Heart left ventricle (tissue), 16 donors: ENCODE data around the gene PPEF2. TPM values are rescaled to one million over a fixed set of nuclear protein-coding genes. Genes with fewer than 3 reads are reported as not detected.
A peak's percentile ranks its signal among the peaks of the same experiment; 100 is the strongest.

Experiments
- ATAC-seq, 4 donors: fragments of 200-7000 bp; cut with Tn5 transposase; one replicate each; pipeline ENCODE4 v1.9.1; 2020 to 2022; ENCODE audit warnings: moderate library complexity in 4 of 4, mild to moderate bottlenecking in 3 of 4, moderate number of reproducible peaks in 1 of 4
- DNase-seq, 5 donors: peaks; one replicate each; pipeline ENCODE4 v3.0.0-alpha.2; 2020
- H3K27ac ChIP-seq, 12 donors: fragments of 200-600 bp; sonication (generic) in 4 of 12; one replicate each; pipeline versions ENCODE4 v1.5.0 to v1.8.0; 2016 to 2022; ENCODE audit warnings: mild to moderate bottlenecking in 2 of 12
- H3K27me3 ChIP-seq, 9 donors: fragments of 200-600 bp; sonication (generic) in 2 of 9; one replicate each; pipeline versions ENCODE4 v1.5.1 to v1.8.0; 2016 to 2022; ENCODE audit warnings: mild to moderate bottlenecking in 3 of 9
- H3K36me3 ChIP-seq, 9 donors: fragments of 200-600 bp; sonication (generic) in 2 of 9; one replicate each; pipeline versions ENCODE4 v1.5.0 to v1.8.0; 2018 to 2022; ENCODE audit warnings: mild to moderate bottlenecking in 2 of 9
- H3K4me1 ChIP-seq, 12 donors: fragments of 200-600 bp; sonication (generic) in 4 of 12; one replicate each; pipeline versions ENCODE4 v1.5.0 to v1.8.0; 2016 to 2022; ENCODE audit warnings: mild to moderate bottlenecking in 3 of 12
- H3K4me3 ChIP-seq, 12 donors: fragments of 200-600 bp; sonication (generic) in 4 of 12; one replicate each; pipeline versions ENCODE4 v1.5.0 to v1.8.0; 2017 to 2022; ENCODE audit warnings: mild to moderate bottlenecking in 9 of 12, moderate library complexity in 4 of 12
- H3K9me3 ChIP-seq, 12 donors: fragments of 200-600 bp; sonication (generic) in 4 of 12; one replicate each; pipeline versions ENCODE4 v1.5.0 to v1.8.0; 2016 to 2022; ENCODE audit warnings: mild to moderate bottlenecking in 1 of 12
- POLR2A ChIP-seq, 2 donors: fragments of 450-650 bp; IDR thresholded peaks; one replicate each; pipeline ENCODE4 v1.6.1; 2017; ENCODE audit warnings: antibody characterized with exemption in 2 of 2, mild to moderate bottlenecking in 2 of 2, moderate library complexity in 2 of 2
- WGBS, 4 donors: extraction: QIAGEN DNeasy Blood & Tissue Kit in 2 of 4; methylation state at CpG; one replicate each; pipeline versions ENCODE4 v1.1.5 to v1.1.7; 2013 to 2018; 5-methylcytosine and 5-hydroxymethylcytosine counted together
- intact Hi-C, 10 donors: fragments of 100-400 bp; cut with DNase I; formaldehyde crosslinking; loops; one replicate each; pipeline versions ENCODE4 v1.11.1 to v1.14.2; 2022
- polyA plus RNA-seq, 2 donors: library from polyadenylated mRNA; stranded (reverse); fragments of 200-250 nt; gene quantifications; one replicate each; pipeline ENCODE4 v1.2.3, GENCODE V29; 2013
- total RNA-seq, 9 donors: library from RNA; depleted of rRNA in 2 of 9; stranded (reverse); fragments of >200 nt in 2 of 9; fragmentation: NEBNext Ultra II Directional in 3 of 9; extraction: Animal tissue kit (Norgen Biotek cat#: 25700) in 3 of 9; gene quantifications; one replicate each; pipeline versions ENCODE4 v1.1.0 to v1.2.4, GENCODE V29; 2016 to 2023
- TF ChIP-seq, protein P1 (sequence below), 12 donors: fragments of 200-600 bp; sonication (generic) in 4 of 12; IDR thresholded peaks; one replicate each; pipeline versions ENCODE4 v1.5.0 to v1.8.0; 2018 to 2022; ENCODE audit warnings: antibody characterized with exemption in 12 of 12, mild to moderate bottlenecking in 5 of 12
- donor health status: ischemic (EF 13 %, LVEDD 7.1; RV severe dilation, severe dysfunction).
- donor health status: healthy with polysubstance abuse.
- donor health status: DM: no; HTN: yes; CAD: no.
- donor health status: DM: no; HTN: no; CAD: no.
- donor health status: ischemic (EF 25% LVEDD 6.9; RV normal size, moderate dysfunction).
- donor health status: ischemic (EF 25% LVEDD 5.7; RV mildly dilated, moderate dysfunction).
- donor health status: healthy.
- donor health status: DM: yes; HTN: yes; CAD: no.
- donor health status: ischemic (EF 35%, LVEDD 5.7; RV mildly dilated, moderate dysfunction).
- donor health status: nonischemic (EF 11% LVEDD 7.7; RV severe dilation, severe dysfunction).
- donor health status: DM: yes; HTN: yes; CAD: no.
- donor health status: PGD.
- donor health status: ischemic (EF 29% LVEDD 5.4; RV normal size, mild dysfunction).
- donor health status: nonischemic (EF 23%, LVEDD 6.1; RV moderate dilation, normal function).

Gene PPEF2
- total and polyA plus RNA-seq, 11 donors: not detected

DNA sequence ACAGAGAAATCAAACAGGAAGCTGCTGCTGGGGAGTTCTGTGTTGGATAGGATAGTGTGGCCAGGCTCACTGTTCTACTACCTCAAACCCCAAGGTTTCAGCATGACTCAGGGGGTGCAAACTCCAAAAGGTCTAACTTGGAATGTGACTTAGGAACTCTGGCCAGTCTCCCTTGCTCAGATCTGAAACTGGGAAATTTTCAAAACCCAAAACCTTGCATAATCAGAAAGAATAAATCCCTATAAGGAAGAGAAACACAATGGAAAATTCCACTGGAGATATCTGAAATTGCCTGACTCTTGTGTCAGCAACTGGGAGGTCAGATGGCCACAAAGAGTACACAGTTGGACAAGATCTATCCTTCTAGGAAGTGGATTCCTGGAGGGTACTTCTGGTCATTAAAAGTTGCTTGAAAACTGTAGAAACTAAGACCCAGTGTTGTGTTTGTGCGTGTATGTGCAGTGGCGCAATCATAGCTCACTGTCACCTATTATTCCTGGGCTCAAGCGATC is 58.0 kb downstream of the PPEF2 start:
- no peak for TF ChIP-seq POLR2A (IDR thresholded peaks at IDR 0.05)
- TF ChIP-seq, protein P1, sequence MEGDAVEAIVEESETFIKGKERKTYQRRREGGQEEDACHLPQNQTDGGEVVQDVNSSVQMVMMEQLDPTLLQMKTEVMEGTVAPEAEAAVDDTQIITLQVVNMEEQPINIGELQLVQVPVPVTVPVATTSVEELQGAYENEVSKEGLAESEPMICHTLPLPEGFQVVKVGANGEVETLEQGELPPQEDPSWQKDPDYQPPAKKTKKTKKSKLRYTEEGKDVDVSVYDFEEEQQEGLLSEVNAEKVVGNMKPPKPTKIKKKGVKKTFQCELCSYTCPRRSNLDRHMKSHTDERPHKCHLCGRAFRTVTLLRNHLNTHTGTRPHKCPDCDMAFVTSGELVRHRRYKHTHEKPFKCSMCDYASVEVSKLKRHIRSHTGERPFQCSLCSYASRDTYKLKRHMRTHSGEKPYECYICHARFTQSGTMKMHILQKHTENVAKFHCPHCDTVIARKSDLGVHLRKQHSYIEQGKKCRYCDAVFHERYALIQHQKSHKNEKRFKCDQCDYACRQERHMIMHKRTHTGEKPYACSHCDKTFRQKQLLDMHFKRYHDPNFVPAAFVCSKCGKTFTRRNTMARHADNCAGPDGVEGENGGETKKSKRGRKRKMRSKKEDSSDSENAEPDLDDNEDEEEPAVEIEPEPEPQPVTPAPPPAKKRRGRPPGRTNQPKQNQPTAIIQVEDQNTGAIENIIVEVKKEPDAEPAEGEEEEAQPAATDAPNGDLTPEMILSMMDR (IDR thresholded peaks at IDR 0.05): no peak

GRCh38 chr4:75843596-75843995 is 58.7 kb downstream of the PPEF2 start:
- H3K4me3 ChIP-seq: no peak overlapping the region
- WGBS, 4 donors: 91 to 96% (median 94%) methylated on average over 4 of the region's 4 CpGs
- no peaks in the 10 kb centered on the region for H3K9me3 ChIP-seq
- DNase-seq (no peak), ATAC-seq (no peak)
- TF ChIP-seq, protein P1 (IDR thresholded peaks at IDR 0.05): no peak
- TF ChIP-seq POLR2A (IDR thresholded peaks at IDR 0.05): no peak
- intact Hi-C loops: loop anchor here in 1 of 10 donors (10.0 kb wide), 1 partner anchor 169 kb away; the partner anchor contains the start of gene G3BP2
- H3K4me1 ChIP-seq: peaks cover 0 to 19% (median 9%) of the 10 kb centered on the region in 12 donors
- no peaks in the 10 kb centered on the region for H3K36me3 ChIP-seq
- H3K27me3 ChIP-seq: no peaks in the 10 kb centered on the region
- peak overlapping the region in 3 of 12 donors; percentile 9 to 18 (median 18) for H3K27ac ChIP-seq

More for the DNA sequence above, 58.0 kb downstream of the PPEF2 start:
- peak overlapping the region in 3 of 12 donors; percentile 9 to 18 (median 18) for H3K27ac ChIP-seq
- H3K4me1 ChIP-seq: peaks cover 0 to 19% (median 9%) of the 10 kb centered on the region in 12 donors
- WGBS, 4 donors: 90 to 99% (median 97%) methylated on average over 3 of the region's 3 CpGs
- H3K27me3 ChIP-seq: no peaks in the 10 kb centered on the region
- H3K4me3 ChIP-seq: no peak overlapping the region
- ATAC-seq (no peak), DNase-seq (no peak)
- no peaks in the 10 kb centered on the region for H3K9me3 ChIP-seq
- intact Hi-C loops: loop anchor here in 1 of 10 donors (10.0 kb wide), 1 partner anchor 169 kb away; the partner anchor contains the start of gene G3BP2
- no peaks in the 10 kb centered on the region for H3K36me3 ChIP-seq

- peaks cover 0 to 16% (median 5%) of the 10 kb centered on the region in 12 donors for H3K4me1 ChIP-seq
- H3K36me3 ChIP-seq: no peaks in the 10 kb centered on the region
- no peaks in the 10 kb centered on the region for H3K9me3 ChIP-seq
- peak in 1 of 5 donors; percentile 18 for DNase-seq
- H3K27ac ChIP-seq: peak overlapping the region; percentile 6 to 76 (median 58)
- intact Hi-C loops: loop anchor here in 1 of 10 donors (10.0 kb wide), 1 partner anchor 167 kb away; the partner anchor contains the start of gene G3BP2
- no peaks in the 10 kb centered on the region for H3K27me3 ChIP-seq
- WGBS, 4 donors: 47 to 58% (median 54%) methylated on average over 8 of the region's 8 CpGs
- peak; percentile 81 to 94 (median 88) for ATAC-seq
- no peak for TF ChIP-seq POLR2A (IDR thresholded peaks at IDR 0.05)
- TF ChIP-seq, protein P1 (IDR thresholded peaks at IDR 0.05): no peak
- H3K4me3 ChIP-seq: no peak overlapping the region
Measured at GRCh38 chr4:75841641-75842520, 60.4 kb downstream of the PPEF2 start.

DNA sequence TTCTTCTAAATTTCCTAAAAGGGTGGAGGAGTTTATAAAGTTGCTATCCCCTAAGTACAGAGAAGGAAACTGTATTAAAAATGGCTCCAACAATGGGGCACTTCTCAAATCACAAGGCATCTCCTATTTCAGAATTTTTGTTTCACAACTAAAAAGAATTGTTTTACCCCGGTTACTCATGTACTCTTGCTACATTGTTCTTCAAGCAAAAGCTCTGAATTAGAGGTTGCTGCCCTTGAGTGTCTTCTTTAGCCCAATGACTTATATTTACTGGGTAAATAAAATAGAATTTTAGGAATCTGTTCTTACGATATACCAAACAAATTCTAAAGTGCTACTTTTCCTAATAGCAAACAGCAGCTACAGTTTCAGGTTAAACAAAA is 67.5 kb downstream of the PPEF2 start:
- 89 to 96% (median 94%) methylated on average over 2 of the region's 2 CpGs for WGBS, 4 donors
- Histone ChIP-seq H3K9me3 (peaks cover 0 to 10% (median 0%) of the 10 kb centered on the region in 12 donors), H3K27ac (no peak overlapping the region), H3K36me3 (no peaks in the 10 kb centered on the region), H3K27me3 (no peaks in the 10 kb centered on the region), H3K4me1 (no peaks in the 10 kb centered on the region), H3K4me3 (no peak overlapping the region)
- no peak for TF ChIP-seq POLR2A (IDR thresholded peaks at IDR 0.05)
- TF ChIP-seq, protein P1 (IDR thresholded peaks at IDR 0.05): no peak
- DNase-seq (no peak), ATAC-seq (no peak)
- intact Hi-C loops: no loop called here
